ENCODE measurements around the gene KIF1B.

DNA sequence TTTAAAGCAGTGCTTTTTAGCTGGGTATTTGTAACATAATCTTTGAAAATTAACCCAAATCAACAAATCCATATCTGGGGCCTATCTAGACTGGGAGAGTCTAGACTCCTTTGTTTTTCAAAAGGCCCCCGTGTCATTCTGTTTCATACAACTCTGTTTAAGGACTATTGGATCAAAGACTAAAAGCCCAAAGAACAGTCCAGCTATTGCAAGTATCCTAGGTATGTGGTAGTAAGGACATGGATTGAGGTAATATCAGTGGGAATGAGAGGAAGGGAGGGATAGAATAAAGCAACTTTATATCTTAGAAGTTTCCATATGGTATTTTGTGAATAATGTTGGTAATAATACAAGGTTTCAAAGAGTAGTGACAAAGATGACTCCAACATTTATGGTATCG is 18.2 kb downstream of the KIF1B start:
- TF ChIP-seq EZH2 (IDR thresholded peaks at IDR 0.05; ENCODE audit: borderline replicate concordance, low read length) (no peak), CTCF (IDR thresholded peaks at IDR 0.05; ENCODE audit: low read length) (no peak)

Measured in OCI-LY1 (cell line).